OCI-LY3 (cell line): ENCODE measurements around the gene KLHL29.

ENCODE experiments used
- CTCF ChIP-seq: fragments of 200-600, 300-600 bp; sonication (generic); IDR thresholded peaks from 2 replicates; pipeline ENCODE4 v1.5.1; 2014; ENCODE audit warnings: antibody characterized with exemption, low read length, low read depth
- EZH2phosphoT487 ChIP-seq: fragments of 200-600 bp; shearing (Covaris generic); IDR thresholded peaks from 2 replicates; pipeline ENCODE4 v1.6.1; 2018; ENCODE audit warnings: antibody characterized with exemption, mixed run types, low read depth

- TF ChIP-seq CTCF (no peak), EZH2phosphoT487 (no peak)
Measured at GRCh38 chr2:23456881-23457760, 72.1 kb downstream of the KLHL29 start.
